GM19328 (cell line): ENCODE measurements around the gene VWC2.

Experiments
- ATAC-seq: cut with Tn5 transposase; IDR thresholded peaks from one replicate; pipeline ENCODE4 v1.9.1; 2021; ENCODE audit warnings: mild to moderate bottlenecking, moderate library complexity; ENCODE audit not compliant: unreplicated experiment

VWC2 gene

GRCh38 chr7:49773218-49773935 is at the start of gene VWC2:
VWC2 (plus strand) TSS chr7:49773638; CDS start chr7:49775436, 1,798 bp downstream.
- ATAC-seq, result no peak

- no peak for ATAC-seq
Measured at GRCh38 chr7:49724071-49724470, 49.4 kb upstream of the VWC2 start.

- ATAC-seq, result no peak
Measured at GRCh38 chr7:49731836-49732235, 41.6 kb upstream of the VWC2 start.

- ATAC-seq, result no peak
Measured at GRCh38 chr7:49762666-49763065, 10.8 kb upstream of the VWC2 start.

- ATAC-seq, result no peak
Measured at GRCh38 chr7:49763791-49764190, 9.6 kb upstream of the VWC2 start.

GRCh38 chr7:49766966-49767365 is 6.5 kb upstream of the VWC2 start:
- peak; percentile 81 for ATAC-seq

- ATAC-seq, result no peak
Measured at GRCh38 chr7:49767719-49768118, 5.7 kb upstream of the VWC2 start.

GRCh38 chr7:49768254-49768653 is 5.2 kb upstream of the VWC2 start:
- ATAC-seq, result no peak

GRCh38 chr7:49768835-49769234 is 4.6 kb upstream of the VWC2 start:
- no peak for ATAC-seq

- no peak for ATAC-seq
Measured at GRCh38 chr7:49769285-49769857, 4.1 kb upstream of the VWC2 start.

GRCh38 chr7:49770838-49771237 is 2.6 kb upstream of the VWC2 start:
- ATAC-seq, result no peak

GRCh38 chr7:49771427-49772176 is 1.8 kb upstream of the VWC2 start:
- no peak for ATAC-seq

GRCh38 chr7:49772916-49773217 is 571 bp upstream of the VWC2 start:
- ATAC-seq, result no peak

GRCh38 chr7:49773936-49774458 is 559 bp downstream of the VWC2 start:
- ATAC-seq, result no peak

- ATAC-seq, result no peak
Measured at GRCh38 chr7:49774459-49775064, 1.1 kb downstream of the VWC2 start.

- ATAC-seq, result no peak
Measured at GRCh38 chr7:49775065-49775948, 1.9 kb downstream of the VWC2 start.

- ATAC-seq, result no peak
Measured at GRCh38 chr7:49775949-49776443, 2.6 kb downstream of the VWC2 start.

GRCh38 chr7:49776994-49777393 is 3.6 kb downstream of the VWC2 start:
- no peak for ATAC-seq

- ATAC-seq, result no peak
Measured at GRCh38 chr7:49778731-49779270, 5.4 kb downstream of the VWC2 start.

GRCh38 chr7:49780953-49781352 is 7.5 kb downstream of the VWC2 start:
- ATAC-seq, result no peak
